HepG2 (cell line): Measurements from ENCODE around the gene FGGY. TPM values are rescaled to one million over a fixed set of nuclear protein-coding genes. Genes with fewer than 3 reads are reported as not detected.

ENCODE experiments used
- ATAC-seq: fragments of 200-7000 bp; cut with Tn5 transposase; 3 replicates; pipeline ENCODE4 v1.9.1; 2020; ENCODE audit warnings: mild to moderate bottlenecking, moderate library complexity
- BruUV-seq: library from RNA; stranded (reverse); fragments of 400-500 nt; replicated peaks from 2 replicates; lab custom pipeline; 2021; lab: Mats Ljungman, UMichigan
- CTCF ChIA-PET: fragments of 300-600 bp; formaldehyde crosslinking; extraction: SDS; loops from one replicate; lab custom pipeline; 2021; ENCODE audit warnings: low total read pairs, inconsistent platforms, low intra/inter-chr PET ratio; lab: Yijun Ruan, JAX
- POLR2A ChIA-PET: fragments of 350-600 bp; sonication (Branson Sonifier 250); formaldehyde crosslinking; loops from one replicate; lab custom pipeline; 2020; ENCODE audit warnings: antibody characterized with exemption, inconsistent platforms; lab: Yijun Ruan, JAX
- DNase-seq: peaks from one replicate; pipeline ENCODE4 v3.0.0-alpha.2; 2015; ENCODE audit warnings: low spot score
- FAIRE-seq: peaks from 3 replicates; lab custom pipeline; 2011; peaks lifted over from hg19 to GRCh38; lab: Jason Lieb, UNC
- H2AFZ ChIP-seq: one replicate; pipeline ENCODE4 v1.6.1; 2011; ENCODE audit warnings: low read length, inconsistent platforms
- H3K27ac ChIP-seq: fragments of 300-600 bp; 3 replicates; pipeline ENCODE4 v1.8.0; 2011; ENCODE audit warnings: mixed run types, mild to moderate bottlenecking, mixed read lengths, low read length, inconsistent platforms; ENCODE audit not compliant: insufficient read depth; ENCODE audit errors: extremely low read length
- H3K27me3 ChIP-seq, 2 experiments: fragments of 200-600 bp in 1 of 2; 2 replicates in 1 of 2; 3 replicates in 1 of 2; pipeline versions ENCODE4 v1.6.0 to v1.8.0; 2011; ENCODE audit warnings: low read length in 2 of 2, mild to moderate bottlenecking in 2 of 2, moderate library complexity in 2 of 2, inconsistent platforms in 1 of 2; ENCODE audit not compliant: insufficient read depth in 2 of 2, control insufficient read depth in 1 of 2
- H3K36me3 ChIP-seq, 2 experiments: fragments of 200-600 bp in 1 of 2; replicated peaks in 1 of 2; 2 replicates in 1 of 2; 3 replicates in 1 of 2; pipeline versions ENCODE4 v1.5.1 to v1.8.0; 2011; ENCODE audit warnings: low read length in 2 of 2, inconsistent platforms in 1 of 2; ENCODE audit not compliant: insufficient read depth in 2 of 2, control insufficient read depth in 1 of 2
- H3K4me1 ChIP-seq: 2 replicates; pipeline ENCODE4 v1.5.1; 2012; ENCODE audit warnings: low read length, inconsistent platforms; ENCODE audit not compliant: insufficient read depth
- H3K4me2 ChIP-seq: 2 replicates; pipeline ENCODE4 v1.6.0; 2011; ENCODE audit warnings: low read depth, low read length, inconsistent platforms
- H3K4me3 ChIP-seq, 3 experiments: fragments of 200-600 bp in 1 of 3; sonication (generic), shearing (Covaris generic) in 1 of 3; replicated peaks in 1 of 3; 2 replicates each; pipeline ENCODE4 v1.5.1; 2011 to 2016; ENCODE audit warnings: low read length in 3 of 3, inconsistent platforms in 2 of 3, low read depth in 2 of 3, mild to moderate bottlenecking in 2 of 3, control low read depth in 1 of 3, mixed read lengths in 1 of 3; ENCODE audit not compliant: insufficient read depth in 1 of 3
- H3K79me2 ChIP-seq: one replicate; pipeline ENCODE4 v1.6.1; 2011; ENCODE audit warnings: low read length, inconsistent platforms; ENCODE audit not compliant: insufficient read depth
- H3K9ac ChIP-seq: 2 replicates; pipeline ENCODE4 v1.6.0; 2011; ENCODE audit warnings: mild to moderate bottlenecking, low read depth, low read length, inconsistent platforms; ENCODE audit not compliant: insufficient read depth
- H3K9me3 ChIP-seq: 2 replicates; pipeline ENCODE4 v1.5.1; 2012; ENCODE audit warnings: mild to moderate bottlenecking, low read length
- H4K20me1 ChIP-seq: 2 replicates; pipeline ENCODE4 v1.6.0; 2011; ENCODE audit warnings: inconsistent platforms, mild to moderate bottlenecking, low read length, moderate library complexity; ENCODE audit not compliant: insufficient read depth
- CCAR2 ChIP-seq: fragments of 200-400 bp; formaldehyde crosslinking; optimal IDR thresholded peaks from 2 replicates; pipeline ENCODE3; 2018; ENCODE audit warnings: low read depth, mild to moderate bottlenecking, low read length, moderate library complexity
- CHD4 ChIP-seq: fragments of 200-600 bp; sonication (generic); IDR thresholded peaks from 2 replicates; pipeline ENCODE4 v1.7.0; 2017; ENCODE audit warnings: mild to moderate bottlenecking, low read length, borderline replicate concordance
- ETV5 ChIP-seq: IDR thresholded peaks from 2 replicates; pipeline ENCODE4 v1.6.1; 2018; ENCODE audit warnings: missing biosample characterization, missing genetic modification reagents, inconsistent platforms, borderline replicate concordance
- FOXA3 ChIP-seq: IDR thresholded peaks from 2 replicates; pipeline ENCODE4 v1.6.1; 2016; ENCODE audit warnings: missing genetic modification reagents, missing compliant biosample characterization
- HNRNPL ChIP-seq: fragments of 200-400 bp; formaldehyde crosslinking; IDR thresholded peaks from 2 replicates; pipeline ENCODE4 v1.6.1; 2017; ENCODE audit warnings: mild to moderate bottlenecking, low read depth, low read length
- IKZF4 ChIP-seq: sonication (generic); formaldehyde crosslinking; IDR thresholded peaks from 2 replicates; pipeline ENCODE4 v1.5.1; 2020; ENCODE audit warnings: borderline replicate concordance, mild to moderate bottlenecking, low read depth, missing genetic modification reagents; ENCODE audit errors: not compliant biosample characterization
- MED1 ChIP-seq: sonication (generic); formaldehyde crosslinking; IDR thresholded peaks from 2 replicates; pipeline ENCODE4 v1.4.0; 2020; ENCODE audit warnings: missing genetic modification reagents
- NAIF1 ChIP-seq: sonication (generic); formaldehyde crosslinking; IDR thresholded peaks from 2 replicates; pipeline ENCODE4 v1.5.0; 2020; ENCODE audit warnings: mild to moderate bottlenecking, missing genetic modification reagents, borderline replicate concordance
- SALL1 ChIP-seq: sonication (generic); formaldehyde crosslinking; IDR thresholded peaks from 2 replicates; pipeline ENCODE4 v1.8.0; 2022; ENCODE audit warnings: mild to moderate bottlenecking, missing genetic modification reagents
- SMAD3 ChIP-seq: sonication (generic); formaldehyde crosslinking; IDR thresholded peaks from 2 replicates; pipeline ENCODE4 v1.4.0; 2020; ENCODE audit warnings: missing genetic modification reagents
- SOX13 ChIP-seq, 3 experiments: fragments of 450-650 bp in 1 of 3; sonication (generic) in 1 of 3; formaldehyde crosslinking in 1 of 3; IDR thresholded peaks in 2 of 3; conservative IDR thresholded peaks in 1 of 3; 2 replicates each; pipeline versions ENCODE4 v1.5.0 to v1.6.1; 2016 to 2020; ENCODE audit warnings: antibody characterized with exemption in 1 of 3, mild to moderate bottlenecking in 1 of 3, missing compliant biosample characterization in 1 of 3, missing genetic modification reagents in 1 of 3, moderate library complexity in 1 of 3
- SP4 ChIP-seq: sonication (generic); formaldehyde crosslinking; IDR thresholded peaks from 2 replicates; pipeline ENCODE4 v1.8.1; 2023; ENCODE audit warnings: mild to moderate bottlenecking, missing genetic modification reagents
- TRIM24 ChIP-seq: sonication (generic); formaldehyde crosslinking; IDR thresholded peaks from 2 replicates; pipeline ENCODE4 v1.8.0; 2022; ENCODE audit warnings: mild to moderate bottlenecking, missing genetic modification reagents
- ZC3H13 ChIP-seq: sonication (generic); formaldehyde crosslinking; IDR thresholded peaks from 2 replicates; pipeline ENCODE4 v1.8.1; 2023; ENCODE audit warnings: mild to moderate bottlenecking, missing genetic modification reagents, moderate library complexity
- ZNF326 ChIP-seq: sonication (generic); formaldehyde crosslinking; IDR thresholded peaks from 2 replicates; pipeline ENCODE4 v1.4.0; 2020; ENCODE audit warnings: missing genetic modification reagents, borderline replicate concordance
- ZNF652 ChIP-seq: IDR thresholded peaks from 2 replicates; pipeline ENCODE4 v1.6.1; 2016; ENCODE audit warnings: low read depth, borderline replicate concordance
- ZNF674 ChIP-seq: sonication (generic); formaldehyde crosslinking; IDR thresholded peaks from 2 replicates; pipeline ENCODE4 v1.5.0; 2020; ENCODE audit warnings: low read depth, mild to moderate bottlenecking, missing genetic modification reagents
- ZNF761 ChIP-seq: sonication (generic); formaldehyde crosslinking; conservative IDR thresholded peaks from 2 replicates; pipeline ENCODE4 v1.4.0; 2020; ENCODE audit warnings: mild to moderate bottlenecking, missing genetic modification reagents
- WGBS: methylation state at CpG from one replicate; pipeline ENCODE4 v1.1.6; 2017; ENCODE audit warnings: low lambda C conversion rate; 5-methylcytosine and 5-hydroxymethylcytosine counted together
- in situ Hi-C: cut with HindIII; loops from 2 replicates; pipeline ENCODE4 v1.10.0; 2017; ENCODE audit warnings: low pct_unique_long_range_greater_than_20kb; ENCODE audit not compliant: extremely low pct_ligation_motif_present
- intact Hi-C: fragments of 100-400 bp; cut with micrococcal nuclease; formaldehyde crosslinking; loops from one replicate; pipeline ENCODE4 v1.10.0; 2022; ENCODE audit not compliant: unreplicated experiment
- polyA plus RNA-seq, 8 experiments: library from polyadenylated mRNA; depleted of rRNA in 3 of 8; stranded (reverse) in 7 of 8; unstranded in 1 of 8; fragments of >200 nt; fragmentation: Illumina TruSeq in 4 of 8; extraction: Trizol in 4 of 8; gene quantifications; 2 replicates each; pipeline versions ENCODE4 v1.2.1 to v1.2.3, GENCODE V29; 2011 to 2016; ENCODE audit warnings: low read depth in 4 of 8, missing spikeins in 1 of 8, mixed read lengths in 1 of 8; ENCODE audit not compliant: insufficient read depth in 1 of 8
- total RNA-seq, 5 experiments: library from RNA; depleted of rRNA; stranded (reverse); fragments of >200 nt; fragmentation: Illumina TruSeq; extraction: Trizol; gene quantifications; 2 replicates each; pipeline ENCODE4 v1.2.3, GENCODE V29; 2016; ENCODE audit warnings: low read depth in 1 of 5
- TF ChIP-seq, protein P1 (sequence below): sonication (generic); formaldehyde crosslinking; IDR thresholded peaks from 2 replicates; pipeline ENCODE4 v1.4.0; 2020; ENCODE audit warnings: mild to moderate bottlenecking, low read depth, missing genetic modification reagents
- TF ChIP-seq, protein P2 (sequence below): sonication (generic); formaldehyde crosslinking; IDR thresholded peaks from 2 replicates; pipeline ENCODE4 v1.4.0; 2020; ENCODE audit warnings: low read depth, mild to moderate bottlenecking, missing genetic modification reagents

The FGGY gene
- total and polyA plus RNA-seq, 2 of the 13 experiments (the other 11 are each of a cell fraction or from before 2014, with no cell fraction given), result 15.7 to 27.5 TPM

DNA sequence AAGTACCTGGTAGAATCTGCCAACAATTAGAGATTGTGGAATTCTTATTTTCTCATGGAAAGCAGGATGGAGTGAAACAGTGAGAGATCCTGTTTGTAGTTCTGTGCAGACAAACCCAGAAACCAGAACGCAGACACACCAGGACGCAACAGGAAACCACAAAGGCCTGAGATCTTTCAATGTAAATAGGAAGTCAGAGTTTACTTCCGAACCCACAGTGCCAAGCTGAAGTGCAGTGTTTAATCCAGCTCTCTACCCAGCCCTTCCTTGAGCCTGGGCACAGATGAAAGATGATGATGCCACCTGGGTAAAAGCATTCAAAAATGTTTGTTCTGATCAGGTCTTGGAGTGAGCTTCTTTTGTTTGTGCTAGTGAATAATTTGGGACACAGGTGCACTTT lies 273.6 kb downstream of the FGGY start (continued):
- peak; percentile 75; the same call in 1 of the 2 replicates for TF ChIP-seq ETV5
- TF ChIP-seq SP4 (CRISPR knock-in tag), result no peak
- peak; percentile 52; the same call in 1 of the 2 replicates for TF ChIP-seq MED1 (CRISPR knock-in tag)
- TF ChIP-seq HNRNPL, result 0 out of 2 replicates have a peak, but pooled peaks have one; percentile 46
- TF ChIP-seq FOXA3 (CRISPR knock-in tag), result 0 out of 2 replicates have a peak, but pooled peaks have one; percentile 45
- TF ChIP-seq, protein P1, sequence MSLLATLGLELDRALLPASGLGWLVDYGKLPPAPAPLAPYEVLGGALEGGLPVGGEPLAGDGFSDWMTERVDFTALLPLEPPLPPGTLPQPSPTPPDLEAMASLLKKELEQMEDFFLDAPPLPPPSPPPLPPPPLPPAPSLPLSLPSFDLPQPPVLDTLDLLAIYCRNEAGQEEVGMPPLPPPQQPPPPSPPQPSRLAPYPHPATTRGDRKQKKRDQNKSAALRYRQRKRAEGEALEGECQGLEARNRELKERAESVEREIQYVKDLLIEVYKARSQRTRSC (CRISPR knock-in tag), result no peak
- no peak for TF ChIP-seq SOX13 (IDR thresholded peaks at IDR 0.05)
- peak in 1 of 2 experiments; percentile 44; a peak in 1 of 4 replicates for TF ChIP-seq SOX13 (CRISPR knock-in tag; conservative IDR thresholded peaks at IDR 0.05 in 1 of 2, IDR thresholded peaks at IDR 0.05 in 1 of 2)
- TF ChIP-seq ZC3H13, result no peak

DNA sequence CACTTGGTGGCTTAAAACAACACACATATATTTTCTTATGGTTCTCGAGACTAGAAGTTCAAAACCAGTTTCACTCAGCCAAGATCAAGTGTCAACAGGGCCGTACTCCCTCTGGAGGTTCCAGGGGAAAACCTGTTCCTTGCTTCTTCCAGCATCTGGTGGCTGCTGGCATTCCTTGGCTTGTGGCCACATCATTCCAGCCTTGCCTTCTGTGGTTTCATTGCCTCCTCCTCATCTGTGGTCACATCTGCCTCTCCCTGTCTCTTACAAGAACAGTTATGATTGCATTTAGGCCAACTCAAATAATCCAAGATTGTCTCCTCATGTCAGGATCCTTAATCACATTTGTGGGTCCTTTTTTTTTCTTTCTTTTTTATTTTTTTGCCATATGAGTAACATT lies 277.2 kb downstream of the FGGY start:
- no peak overlapping the region for H3K27ac ChIP-seq
- no peak for FAIRE-seq
- H3K79me2 ChIP-seq, result no peaks in the 10 kb centered on the region
- WGBS, result 96% methylated on average over 2 of the region's 2 CpGs
- H3K4me1 ChIP-seq, result peaks cover 27% of the 10 kb centered on the region
- H3K4me3 ChIP-seq, result no peak overlapping the region
- in situ Hi-C loops (no loop called here), intact Hi-C loops (no loop called here)
- H3K9me3 ChIP-seq, result peaks cover 9% of the 10 kb centered on the region
- no peak overlapping the region for H3K9ac ChIP-seq
- POLR2A ChIA-PET, result no interaction called here
- no peak for DNase-seq
- H4K20me1 ChIP-seq, result no peaks in the 10 kb centered on the region
- no peaks in the 10 kb centered on the region for H3K27me3 ChIP-seq
- H3K4me2 ChIP-seq, result no peak overlapping the region
- no peak overlapping the region for H2AFZ ChIP-seq
- BruUV-seq, result no TSS peak
- CTCF ChIA-PET, result no interaction called here
- H3K36me3 ChIP-seq, result peaks cover 0 to 2% of the 10 kb centered on the region in 2 experiments; a peak in 1 of 5 replicates
- no peak for ATAC-seq
- TF ChIP-seq, protein P2, sequence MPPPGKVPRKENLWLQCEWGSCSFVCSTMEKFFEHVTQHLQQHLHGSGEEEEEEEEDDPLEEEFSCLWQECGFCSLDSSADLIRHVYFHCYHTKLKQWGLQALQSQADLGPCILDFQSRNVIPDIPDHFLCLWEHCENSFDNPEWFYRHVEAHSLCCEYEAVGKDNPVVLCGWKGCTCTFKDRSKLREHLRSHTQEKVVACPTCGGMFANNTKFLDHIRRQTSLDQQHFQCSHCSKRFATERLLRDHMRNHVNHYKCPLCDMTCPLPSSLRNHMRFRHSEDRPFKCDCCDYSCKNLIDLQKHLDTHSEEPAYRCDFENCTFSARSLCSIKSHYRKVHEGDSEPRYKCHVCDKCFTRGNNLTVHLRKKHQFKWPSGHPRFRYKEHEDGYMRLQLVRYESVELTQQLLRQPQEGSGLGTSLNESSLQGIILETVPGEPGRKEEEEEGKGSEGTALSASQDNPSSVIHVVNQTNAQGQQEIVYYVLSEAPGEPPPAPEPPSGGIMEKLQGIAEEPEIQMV (CRISPR knock-in tag), result no peak
- TF ChIP-seq SALL1 (CRISPR knock-in tag) (no peak), ZNF326 (CRISPR knock-in tag) (no peak), ZNF761 (CRISPR knock-in tag) (no peak), CHD4 (0 out of 2 replicates have a peak, but pooled peaks have one; percentile 33), TRIM24 (CRISPR knock-in tag) (no peak), NAIF1 (CRISPR knock-in tag) (no peak), CCAR2 (no peak), SMAD3 (CRISPR knock-in tag) (no peak), IKZF4 (CRISPR knock-in tag) (no peak), ZNF674 (CRISPR knock-in tag) (no peak), ZNF652 (CRISPR knock-in tag) (no peak)
- TF ChIP-seq, protein P1 (CRISPR knock-in tag), result no peak
